Endothelial cell of umbilical vein (primary cell): ENCODE results near the gene FBXO48. TPM values are rescaled to one million over a fixed set of nuclear protein-coding genes. Genes with fewer than 3 reads are reported as not detected.

ENCODE experiments used
- BruUV-seq: library from RNA; stranded (reverse); fragments of 400-500 nt; replicated peaks from 2 replicates; lab custom pipeline; 2021; lab: Mats Ljungman, UMichigan
- CTCF ChIA-PET: fragments of 300-600, 350-600 bp; sonication (Branson Sonifier 250); formaldehyde crosslinking; loops from one replicate; lab custom pipeline; 2021; ENCODE audit warnings: antibody characterized with exemption, inconsistent platforms; lab: Charles Lee
- POLR2A ChIA-PET: fragments of 300-600, 350-600 bp; sonication (Branson Sonifier 250); formaldehyde crosslinking; loops from one replicate; lab custom pipeline; 2021; ENCODE audit warnings: antibody characterized with exemption, inconsistent platforms; lab: Charles Lee
- DNase-seq: peaks from one replicate; pipeline ENCODE4 v3.0.0-alpha.2; 2011; ENCODE audit warnings: low read depth, low spot score
- FAIRE-seq: peaks from 2 replicates; lab custom pipeline; 2011; peaks lifted over from hg19 to GRCh38; lab: Jason Lieb, UNC
- H2AFZ ChIP-seq: 2 replicates; pipeline ENCODE4 v1.6.0; 2012; ENCODE audit warnings: low read depth, low read length, control low read depth, inconsistent platforms
- H3K27ac ChIP-seq: 2 replicates; pipeline ENCODE4 v1.5.1; 2011; ENCODE audit warnings: low read depth, mild to moderate bottlenecking, control low read depth, low read length, moderate library complexity; ENCODE audit not compliant: insufficient read depth
- H3K27me3 ChIP-seq, 2 experiments: 2 replicates each; pipeline versions ENCODE4 v1.6.0 to v1.6.1; 2011; ENCODE audit warnings: low read length in 2 of 2, mixed read lengths in 1 of 2; ENCODE audit not compliant: control insufficient read depth in 2 of 2, insufficient read depth in 2 of 2
- H3K36me3 ChIP-seq, 2 experiments: 2 replicates in 1 of 2; 3 replicates in 1 of 2; pipeline ENCODE4 v1.5.1; 2011; ENCODE audit warnings: low read length in 2 of 2, mild to moderate bottlenecking in 1 of 2, moderate library complexity in 1 of 2; ENCODE audit not compliant: control insufficient read depth in 2 of 2, insufficient read depth in 2 of 2; ENCODE audit errors: extremely low read depth in 1 of 2
- H3K4me1 ChIP-seq: 3 replicates; pipeline ENCODE4 v1.5.1; 2011; ENCODE audit warnings: mild to moderate bottlenecking, low read length; ENCODE audit not compliant: control insufficient read depth, insufficient read depth; ENCODE audit errors: extremely low read depth
- H3K4me2 ChIP-seq: 2 replicates; pipeline ENCODE4 v1.6.1; 2011; ENCODE audit warnings: low read length, control low read depth, mixed read lengths; ENCODE audit not compliant: insufficient read depth
- H3K4me3 ChIP-seq, 3 experiments: fragments of 200-600 bp in 1 of 3; sonication (generic), shearing (Covaris generic) in 1 of 3; replicated peaks in 1 of 3; 2 replicates each; pipeline ENCODE4 v1.5.1; 2011 to 2016; ENCODE audit warnings: control low read depth in 3 of 3, low read length in 3 of 3, mild to moderate bottlenecking in 2 of 3, inconsistent platforms in 1 of 3, low read depth in 1 of 3, moderate library complexity in 1 of 3; ENCODE audit not compliant: insufficient read depth in 1 of 3
- H3K79me2 ChIP-seq: 2 replicates; pipeline ENCODE4 v1.6.0; 2012; ENCODE audit warnings: low read length, inconsistent platforms; ENCODE audit not compliant: control insufficient read depth, insufficient read depth
- H3K9ac ChIP-seq: replicated peaks from 2 replicates; pipeline ENCODE3; 2011; ENCODE audit warnings: low read length, control low read depth; ENCODE audit not compliant: insufficient read depth; ENCODE audit errors: extremely low read depth
- H3K9me1 ChIP-seq: replicated peaks from 3 replicates; pipeline ENCODE4 v1.6.0; 2011; ENCODE audit warnings: mild to moderate bottlenecking, low read length; ENCODE audit not compliant: control insufficient read depth, insufficient read depth; ENCODE audit errors: extremely low read depth
- H3K9me3 ChIP-seq: replicated peaks from 2 replicates; pipeline ENCODE4 v1.5.1; 2012; ENCODE audit warnings: low read length, inconsistent platforms; ENCODE audit not compliant: control insufficient read depth, insufficient read depth
- H4K20me1 ChIP-seq: replicated peaks from 2 replicates; pipeline ENCODE3; 2011; ENCODE audit warnings: mild to moderate bottlenecking, low read length; ENCODE audit not compliant: control insufficient read depth, insufficient read depth; ENCODE audit errors: extremely low read depth
- EZH2 ChIP-seq: IDR thresholded peaks from 2 replicates; pipeline ENCODE4 v1.6.1; 2012; ENCODE audit warnings: borderline replicate concordance, low read depth, mild to moderate bottlenecking, moderate library complexity, low read length, inconsistent platforms; ENCODE audit not compliant: severe bottlenecking
- FOS ChIP-seq: IDR thresholded peaks from 2 replicates; pipeline ENCODE4 v1.6.1; 2011; ENCODE audit warnings: mild to moderate bottlenecking, low read length, moderate library complexity, borderline replicate concordance; ENCODE audit not compliant: insufficient read depth
- GATA2 ChIP-seq: IDR thresholded peaks from 2 replicates; pipeline ENCODE4 v1.7.0; 2011; ENCODE audit warnings: low read depth, mild to moderate bottlenecking, moderate library complexity, mixed read lengths, low read length; ENCODE audit not compliant: insufficient read length, insufficient read depth
- JUN ChIP-seq: IDR thresholded peaks from 2 replicates; pipeline ENCODE4 v1.6.1; 2011; ENCODE audit warnings: borderline replicate concordance, low read depth; ENCODE audit not compliant: insufficient read length, insufficient read depth
- MAX ChIP-seq: IDR thresholded peaks from 2 replicates; pipeline ENCODE4 v1.6.1; 2011; ENCODE audit not compliant: insufficient read depth, insufficient read length
- MYC ChIP-seq: IDR thresholded peaks from one replicate; pipeline ENCODE4 v1.6.1; 2011; ENCODE audit warnings: mild to moderate bottlenecking, low read depth, low read length
- POLR2A ChIP-seq: IDR thresholded peaks from 2 replicates; pipeline ENCODE4 v1.6.1; 2012; ENCODE audit warnings: low read depth, mild to moderate bottlenecking, control low read depth, low read length
- POLR2AphosphoS5 ChIP-seq: IDR thresholded peaks from 2 replicates; pipeline ENCODE4 v1.6.1; 2012; ENCODE audit warnings: low read depth, mild to moderate bottlenecking, control low read depth, low read length, moderate library complexity; ENCODE audit not compliant: insufficient read depth
- dilution Hi-C: fragments of 300-500 bp; cut with MboI; formaldehyde crosslinking; loops from one replicate; pipeline ENCODE4 v1.15.0; 2019; ENCODE audit warnings: low sequenced_read_pairs; ENCODE audit not compliant: extremely low pct_ligation_motif_present
- intact Hi-C: fragments of 100-400 bp; cut with micrococcal nuclease; formaldehyde crosslinking; loops from one replicate; pipeline ENCODE4 v1.10.0; 2022
- polyA plus RNA-seq, 4 experiments: library from polyadenylated mRNA; depleted of rRNA in 3 of 4; stranded (reverse) in 3 of 4; unstranded in 1 of 4; fragments of >200 nt; gene quantifications; 2 replicates each; pipeline versions ENCODE4 v1.2.1 to v1.2.3, GENCODE V29; 2011 to 2012; ENCODE audit warnings: missing spikeins in 1 of 4
- total RNA-seq: library from RNA; stranded (reverse); gene quantifications from 2 replicates; pipeline ENCODE4 v1.2.3, GENCODE V29; 2021
- TF ChIP-seq, protein P1 (sequence below), 2 donors: IDR thresholded peaks; 1 replicate in 1 of 2; 2 replicates in 1 of 2; pipeline ENCODE4 v1.5.1; 2011; ENCODE audit warnings: low read length in 2 of 2, mild to moderate bottlenecking in 2 of 2, moderate library complexity in 2 of 2, control low read depth in 1 of 2, inconsistent platforms in 1 of 2, low read depth in 1 of 2; ENCODE audit not compliant: insufficient read depth in 1 of 2; ENCODE audit errors: extremely low read depth in 1 of 2

FBXO48 gene
- total and polyA plus RNA-seq, 2 donors (not counting 3 experiments of a cell fraction or from before 2014, with no cell fraction given) = 0.46 to 0.73 TPM

DNA sequence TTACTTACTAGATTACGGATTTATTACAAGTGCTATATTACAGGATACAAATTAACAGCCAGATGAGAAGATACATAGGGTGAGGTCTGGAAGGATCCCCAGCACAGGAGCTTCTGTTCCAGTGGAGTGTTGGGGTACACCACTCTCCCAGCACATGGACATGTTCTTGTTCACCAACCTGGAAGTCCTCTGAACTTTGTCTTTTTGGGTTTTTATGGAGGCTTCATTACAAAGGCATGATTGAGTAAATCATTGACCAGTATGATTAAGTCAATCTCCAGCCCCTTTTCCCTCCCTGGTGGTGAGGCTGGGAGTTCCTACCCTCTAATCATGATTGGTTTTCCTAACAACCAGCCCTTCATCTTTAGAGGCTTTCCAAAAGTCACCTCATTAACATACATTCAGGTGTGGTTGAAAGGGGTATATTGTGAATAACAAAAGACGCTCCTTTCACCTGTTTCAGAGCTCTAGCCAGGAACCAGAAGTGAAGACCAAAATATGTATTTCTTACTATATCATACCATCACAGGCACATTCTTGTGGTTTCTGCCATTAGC is 38.6 kb upstream of the FBXO48 start:
- no peak for TF ChIP-seq POLR2A
- TF ChIP-seq GATA2 = no peak
- no peak for TF ChIP-seq EZH2
- TF ChIP-seq, protein P1, sequence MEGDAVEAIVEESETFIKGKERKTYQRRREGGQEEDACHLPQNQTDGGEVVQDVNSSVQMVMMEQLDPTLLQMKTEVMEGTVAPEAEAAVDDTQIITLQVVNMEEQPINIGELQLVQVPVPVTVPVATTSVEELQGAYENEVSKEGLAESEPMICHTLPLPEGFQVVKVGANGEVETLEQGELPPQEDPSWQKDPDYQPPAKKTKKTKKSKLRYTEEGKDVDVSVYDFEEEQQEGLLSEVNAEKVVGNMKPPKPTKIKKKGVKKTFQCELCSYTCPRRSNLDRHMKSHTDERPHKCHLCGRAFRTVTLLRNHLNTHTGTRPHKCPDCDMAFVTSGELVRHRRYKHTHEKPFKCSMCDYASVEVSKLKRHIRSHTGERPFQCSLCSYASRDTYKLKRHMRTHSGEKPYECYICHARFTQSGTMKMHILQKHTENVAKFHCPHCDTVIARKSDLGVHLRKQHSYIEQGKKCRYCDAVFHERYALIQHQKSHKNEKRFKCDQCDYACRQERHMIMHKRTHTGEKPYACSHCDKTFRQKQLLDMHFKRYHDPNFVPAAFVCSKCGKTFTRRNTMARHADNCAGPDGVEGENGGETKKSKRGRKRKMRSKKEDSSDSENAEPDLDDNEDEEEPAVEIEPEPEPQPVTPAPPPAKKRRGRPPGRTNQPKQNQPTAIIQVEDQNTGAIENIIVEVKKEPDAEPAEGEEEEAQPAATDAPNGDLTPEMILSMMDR (IDR thresholded peaks at IDR 0.05; ENCODE audit: extremely low read depth in 1 of 2, insufficient read depth in 1 of 2, low read depth in 1 of 2, low read length in 2 of 2) = no peak
- TF ChIP-seq MYC = no peak
- TF ChIP-seq FOS = no peak
- TF ChIP-seq JUN = no peak
- no peak for TF ChIP-seq MAX
- TF ChIP-seq POLR2AphosphoS5 = no peak
- H3K27me3 ChIP-seq = no peaks in the 10 kb centered on the region
- H3K27ac ChIP-seq = no peak overlapping the region
- dilution Hi-C loops (no loop called here), intact Hi-C loops (no loop called here)
- H3K4me3 ChIP-seq = no peak overlapping the region
- no peaks in the 10 kb centered on the region for H3K36me3 ChIP-seq
- H3K4me2 ChIP-seq = no peak overlapping the region
- DNase-seq (no peak), FAIRE-seq (no peak)
- H3K79me2 ChIP-seq = no peaks in the 10 kb centered on the region
- ChIA-PET POLR2A (no interaction called here), CTCF (interaction anchor here (0.9 to 7.5 kb wide), 5 partner anchors 18 to 246 kb away, joined by 3 to 35 read pairs (median 5); no protein-coding TSS in a partner anchor)
- no peak overlapping the region for H3K9ac ChIP-seq
- H4K20me1 ChIP-seq = no peaks in the 10 kb centered on the region
- no peaks in the 10 kb centered on the region for H3K9me3 ChIP-seq
- H2AFZ ChIP-seq = no peak overlapping the region
- no TSS peak for BruUV-seq
- H3K9me1 ChIP-seq = no peaks in the 10 kb centered on the region
- no peaks in the 10 kb centered on the region for H3K4me1 ChIP-seq
